ENCODE measurements around the gene LRRC43.
A peak's percentile ranks its signal among the peaks of the same experiment; 100 is the strongest.

LRRC43 gene

GRCh38 chr12:122184517-122184916 is 1.6 kb downstream of the LRRC43 start:
- TF ChIP-seq, protein P1, sequence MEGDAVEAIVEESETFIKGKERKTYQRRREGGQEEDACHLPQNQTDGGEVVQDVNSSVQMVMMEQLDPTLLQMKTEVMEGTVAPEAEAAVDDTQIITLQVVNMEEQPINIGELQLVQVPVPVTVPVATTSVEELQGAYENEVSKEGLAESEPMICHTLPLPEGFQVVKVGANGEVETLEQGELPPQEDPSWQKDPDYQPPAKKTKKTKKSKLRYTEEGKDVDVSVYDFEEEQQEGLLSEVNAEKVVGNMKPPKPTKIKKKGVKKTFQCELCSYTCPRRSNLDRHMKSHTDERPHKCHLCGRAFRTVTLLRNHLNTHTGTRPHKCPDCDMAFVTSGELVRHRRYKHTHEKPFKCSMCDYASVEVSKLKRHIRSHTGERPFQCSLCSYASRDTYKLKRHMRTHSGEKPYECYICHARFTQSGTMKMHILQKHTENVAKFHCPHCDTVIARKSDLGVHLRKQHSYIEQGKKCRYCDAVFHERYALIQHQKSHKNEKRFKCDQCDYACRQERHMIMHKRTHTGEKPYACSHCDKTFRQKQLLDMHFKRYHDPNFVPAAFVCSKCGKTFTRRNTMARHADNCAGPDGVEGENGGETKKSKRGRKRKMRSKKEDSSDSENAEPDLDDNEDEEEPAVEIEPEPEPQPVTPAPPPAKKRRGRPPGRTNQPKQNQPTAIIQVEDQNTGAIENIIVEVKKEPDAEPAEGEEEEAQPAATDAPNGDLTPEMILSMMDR (conservative IDR thresholded peaks at IDR 0.05; ENCODE audit: low read length), result no peak
- DNase-seq (ENCODE audit: low read depth), result no peak
- H3K4me3 ChIP-seq (ENCODE audit: low read length), result no peak overlapping the region

DNA sequence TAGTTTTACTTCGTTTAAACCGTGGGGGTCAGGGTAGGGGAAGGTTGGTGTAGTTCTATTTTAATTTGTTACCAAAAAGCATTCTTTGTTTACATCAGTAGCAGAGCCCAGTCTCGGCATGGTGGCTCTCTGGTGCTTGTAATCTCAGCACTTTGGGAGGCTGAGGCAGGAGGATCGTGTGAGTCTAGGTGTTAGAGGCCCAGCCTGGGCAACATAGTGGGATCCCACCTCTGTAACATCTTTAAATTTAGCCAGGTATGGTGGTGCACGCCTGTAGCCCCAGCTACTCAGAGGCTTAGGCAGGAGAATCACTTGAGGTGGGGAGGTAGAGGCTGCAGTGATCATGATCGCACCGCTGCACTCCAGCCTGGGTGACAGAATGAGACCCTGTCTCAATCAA is 2.2 kb downstream of the LRRC43 start:
- no peak overlapping the region for H3K4me3 ChIP-seq (ENCODE audit: low read length)
- TF ChIP-seq, protein P1 (conservative IDR thresholded peaks at IDR 0.05; ENCODE audit: low read length), result no peak
- DNase-seq (ENCODE audit: low read depth), result no peak

DNA sequence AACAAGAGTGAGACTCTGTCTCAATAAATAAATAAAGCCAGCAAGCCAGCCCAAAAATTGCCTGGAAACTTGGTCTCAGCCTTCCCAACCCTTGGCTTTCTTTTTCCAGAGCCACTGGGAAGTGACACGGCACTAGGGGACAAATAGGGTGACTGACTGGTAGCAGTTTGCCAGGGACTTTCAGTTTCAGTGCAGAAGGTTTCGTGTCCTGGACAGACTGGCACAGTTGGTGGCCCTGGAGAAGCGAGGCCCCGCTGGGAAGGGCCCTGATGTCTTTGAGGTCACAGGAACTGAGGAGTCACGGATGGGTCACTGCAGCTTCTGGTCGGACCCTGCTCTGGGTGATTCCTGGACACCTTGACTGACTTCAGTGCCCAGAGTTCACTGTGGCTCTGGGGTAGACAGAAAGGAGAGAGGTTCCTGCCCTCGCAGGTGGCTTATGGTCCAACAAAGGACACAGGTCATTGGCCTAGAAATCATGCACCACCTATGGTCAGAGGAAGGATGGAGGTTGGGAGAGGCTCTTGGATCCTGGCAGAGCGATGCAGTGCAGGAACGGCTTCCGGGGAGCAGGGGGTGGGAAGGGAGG is 2.7 kb downstream of the LRRC43 start:
- TF ChIP-seq, protein P1 (conservative IDR thresholded peaks at IDR 0.05; ENCODE audit: low read length), result no peak
- no peak for DNase-seq (ENCODE audit: low read depth)
- no peak overlapping the region for H3K4me3 ChIP-seq (ENCODE audit: low read length)

DNA sequence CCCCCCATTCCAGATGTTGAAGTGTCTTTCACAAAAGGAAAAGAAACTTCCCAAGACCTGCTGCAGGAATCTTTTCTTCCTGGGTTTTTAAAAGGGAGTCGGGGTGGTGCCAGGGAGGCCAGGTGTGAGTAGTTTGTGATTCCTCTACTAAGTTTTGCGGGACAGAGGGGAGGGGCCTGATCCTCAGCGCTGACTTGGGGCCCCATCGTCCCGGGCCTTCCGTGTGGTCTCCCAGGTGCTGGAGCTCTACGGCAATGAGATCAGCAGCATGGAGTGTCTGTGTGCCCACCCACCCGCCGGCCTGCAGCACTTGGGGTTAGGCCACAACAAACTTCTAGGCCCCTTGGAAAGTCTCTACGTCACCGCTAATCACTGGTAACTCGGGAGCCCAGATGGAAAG is 4.5 kb downstream of the LRRC43 start:
- DNase-seq (ENCODE audit: low read depth), result no peak
- TF ChIP-seq, protein P1 (conservative IDR thresholded peaks at IDR 0.05; ENCODE audit: low read length), result no peak
- H3K4me3 ChIP-seq (ENCODE audit: low read length), result no peak overlapping the region

DNA sequence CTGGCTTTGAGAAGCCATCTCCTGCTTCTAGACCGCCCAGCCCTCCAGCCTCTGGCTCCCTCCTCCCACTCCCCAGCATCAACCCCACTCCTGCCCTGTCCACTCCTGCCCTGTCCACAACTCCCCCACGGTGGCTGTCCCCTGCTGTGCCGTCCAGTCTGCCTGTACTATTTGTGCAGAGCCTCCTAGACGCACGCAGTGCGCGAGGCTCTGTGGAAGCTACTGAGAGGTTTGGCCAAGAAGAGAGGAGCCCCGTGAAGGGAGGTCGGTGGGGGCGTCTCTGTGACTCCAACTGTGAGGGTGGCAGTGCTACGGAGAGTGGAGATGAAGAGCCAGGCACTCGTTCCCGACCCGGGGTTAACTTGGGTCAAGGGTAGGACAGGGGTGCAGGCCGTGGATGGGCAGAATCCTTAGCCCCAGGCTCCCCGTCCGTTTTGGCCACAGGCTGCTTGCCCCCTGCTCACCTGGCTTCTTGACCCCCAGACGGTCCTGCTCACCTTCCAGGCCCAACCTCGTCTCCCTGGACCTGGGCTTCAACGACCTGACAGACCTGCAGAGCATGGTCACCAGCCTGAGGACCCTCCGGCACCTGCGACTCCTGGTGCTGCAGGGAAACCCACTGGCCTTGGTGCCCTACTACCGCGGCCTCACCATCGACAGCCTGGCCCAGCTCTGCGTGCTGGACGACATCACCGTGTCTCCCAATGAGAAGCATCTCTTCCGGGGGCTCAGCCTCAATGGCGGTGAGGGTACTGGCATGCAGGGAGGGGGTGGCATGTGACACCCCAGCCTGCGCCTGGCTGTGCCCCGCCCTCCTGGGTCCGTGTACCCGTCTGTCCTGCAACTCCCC is 6.9 kb downstream of the LRRC43 start:
- H3K4me3 ChIP-seq (ENCODE audit: low read length), result no peak overlapping the region
- no peak for DNase-seq (ENCODE audit: low read depth)
- TF ChIP-seq, protein P1 (conservative IDR thresholded peaks at IDR 0.05; ENCODE audit: low read length), result no peak

GRCh38 chr12:122190842-122191668 is 8.1 kb downstream of the LRRC43 start:
- peak; percentile 40 for DNase-seq (ENCODE audit: low read depth)
- TF ChIP-seq, protein P1 (conservative IDR thresholded peaks at IDR 0.05; ENCODE audit: low read length), result peak; percentile 87
- H3K4me3 ChIP-seq (ENCODE audit: low read length), result no peak overlapping the region

Measured in AG10803 (cell line).